HCT116 (cell line): ENCODE measurements around the gene SH3PXD2A. TPM values are rescaled to one million over a fixed set of nuclear protein-coding genes. Genes with fewer than 3 reads are reported as not detected.

Experiments
- ATAC-seq: fragments of 200-7000 bp; cut with Tn5 transposase; 2 replicates; pipeline ENCODE4 v1.9.1; 2020; ENCODE audit warnings: mild to moderate bottlenecking, moderate library complexity
- BruUV-seq: library from RNA; stranded (reverse); fragments of 400-500 nt; replicated peaks from 2 replicates; lab custom pipeline; 2021; lab: Mats Ljungman, UMichigan
- CTCF ChIA-PET: fragments of 300-600 bp; sonication (Branson Sonifier 250); formaldehyde crosslinking; loops from one replicate; lab custom pipeline; 2021; ENCODE audit warnings: antibody characterized with exemption; lab: Charles Lee
- POLR2A ChIA-PET: fragments of 300-600, 350-600 bp; sonication (Branson Sonifier 250); formaldehyde crosslinking; loops from one replicate; lab custom pipeline; 2021; ENCODE audit warnings: antibody characterized with exemption; lab: Charles Lee
- RAD21 ChIA-PET, 2 experiments: fragments of 300-600 bp; sonication (Branson Sonifier 250); formaldehyde crosslinking; loops; one replicate each; lab custom pipeline; 2023; ENCODE audit warnings: low total read pairs in 2 of 2; ENCODE audit not compliant: uncharacterized antibody in 2 of 2, unreplicated experiment in 2 of 2, low non-redundant PET in 1 of 2; lab: Charles Lee
- DNase-seq: peaks from one replicate; pipeline ENCODE4 v3.0.0-alpha.2; 2010; ENCODE audit warnings: low read depth, low spot score
- H2AFZ ChIP-seq: fragments of 200-600 bp; shearing (Covaris generic), sonication (generic); 2 replicates; pipeline ENCODE4 v1.6.1; 2017; ENCODE audit warnings: low read depth, mixed run types, mixed read lengths, antibody characterized with exemption, low read length; ENCODE audit not compliant: poor library complexity, severe bottlenecking
- H3K27ac ChIP-seq: 2 replicates; pipeline ENCODE4 v1.5.1; 2012; ENCODE audit warnings: low read depth, low read length
- H3K27me3 ChIP-seq: fragments of 200-600 bp; sonication (generic); 2 replicates; pipeline ENCODE4 v1.6.1; 2016; ENCODE audit warnings: mixed run types, low read length, mixed read lengths; ENCODE audit not compliant: insufficient read depth
- H3K36me3 ChIP-seq, 2 experiments: fragments of 200-500 bp in 1 of 2; fragments of 200-600 bp in 1 of 2; sonication (Bioruptor generic) in 1 of 2; sonication (generic) in 1 of 2; 2 replicates each; pipeline versions ENCODE4 v1.5.1 to v1.6.1; 2014 to 2016; ENCODE audit warnings: low read length in 2 of 2, inconsistent platforms in 1 of 2, mixed read lengths in 1 of 2, mixed run types in 1 of 2; ENCODE audit not compliant: insufficient read depth in 2 of 2, control insufficient read depth in 1 of 2
- H3K4me1 ChIP-seq, 2 experiments: fragments of 200-600 bp in 1 of 2; sonication (generic) in 1 of 2; 2 replicates each; pipeline versions ENCODE4 v1.5.1 to v1.6.1; 2012 to 2017; ENCODE audit warnings: low read length in 2 of 2, inconsistent platforms in 1 of 2, mild to moderate bottlenecking in 1 of 2, mixed read lengths in 1 of 2, mixed run types in 1 of 2, moderate library complexity in 1 of 2; ENCODE audit not compliant: insufficient read depth in 2 of 2, control insufficient read depth in 1 of 2
- H3K4me2 ChIP-seq: fragments of 200-600 bp; sonication (generic); 2 replicates; pipeline ENCODE4 v1.6.1; 2017; ENCODE audit warnings: mixed run types, low read length, mixed read lengths
- H3K4me3 ChIP-seq, 2 experiments: fragments of 200-600 bp in 1 of 2; sonication (generic) in 1 of 2; replicated peaks in 1 of 2; 2 replicates each; pipeline ENCODE4 v1.5.1; 2011 to 2016; ENCODE audit warnings: low read length in 2 of 2, control low read depth in 1 of 2, low read depth in 1 of 2, mild to moderate bottlenecking in 1 of 2, mixed read lengths in 1 of 2, mixed run types in 1 of 2
- H3K79me2 ChIP-seq: fragments of 200-600 bp; sonication (generic); 2 replicates; pipeline ENCODE4 v1.6.1; 2017; ENCODE audit warnings: mild to moderate bottlenecking, mixed run types, low read length, moderate library complexity, mixed read lengths; ENCODE audit not compliant: insufficient read depth
- H3K9ac ChIP-seq: fragments of 200-600 bp; sonication (generic); 2 replicates; pipeline ENCODE4 v1.6.1; 2016; ENCODE audit warnings: low read length, mixed read lengths
- H3K9me2 ChIP-seq: fragments of 200-600 bp; sonication (generic), shearing (Covaris generic); 2 replicates; pipeline ENCODE4 v1.6.1; 2017; ENCODE audit warnings: mixed run types, mild to moderate bottlenecking, moderate library complexity; ENCODE audit not compliant: insufficient read depth
- H3K9me3 ChIP-seq, 2 experiments: fragments of 200-500 bp in 1 of 2; fragments of 200-600 bp in 1 of 2; sonication (Bioruptor generic) in 1 of 2; sonication (generic) in 1 of 2; 2 replicates each; pipeline ENCODE4 v1.6.1; 2014 to 2017; ENCODE audit warnings: low read length in 2 of 2, mixed read lengths in 2 of 2, inconsistent platforms in 1 of 2, low read depth in 1 of 2, mild to moderate bottlenecking in 1 of 2, mixed run types in 1 of 2, moderate library complexity in 1 of 2; ENCODE audit not compliant: control insufficient read depth in 1 of 2, insufficient read depth in 1 of 2
- H4K20me1 ChIP-seq: fragments of 200-600 bp; sonication (generic), shearing (Covaris generic); 2 replicates; pipeline ENCODE4 v1.6.1; 2017; ENCODE audit warnings: mixed run types, mild to moderate bottlenecking, moderate library complexity; ENCODE audit not compliant: insufficient read depth
- ATF3 ChIP-seq: IDR thresholded peaks from 2 replicates; pipeline ENCODE4 v1.6.1; 2012
- CTCF ChIP-seq, 3 experiments: fragments of 200-600 bp in 1 of 3; sonication (generic) in 1 of 3; IDR thresholded peaks in 2 of 3; conservative IDR thresholded peaks in 1 of 3; 2 replicates each; pipeline ENCODE4 v1.5.1; 2012 to 2017; ENCODE audit warnings: low read depth in 2 of 3, low read length in 2 of 3, antibody characterized with exemption in 1 of 3, borderline replicate concordance in 1 of 3, control low read depth in 1 of 3, mild to moderate bottlenecking in 1 of 3, mixed read lengths in 1 of 3, mixed run types in 1 of 3, moderate library complexity in 1 of 3; ENCODE audit not compliant: insufficient read depth in 1 of 3
- EGR1 ChIP-seq: IDR thresholded peaks from 2 replicates; pipeline ENCODE4 v1.6.1; 2012; ENCODE audit warnings: low read depth
- ELF1 ChIP-seq: IDR thresholded peaks from 2 replicates; pipeline ENCODE4 v1.6.1; 2012; ENCODE audit warnings: low read depth, borderline replicate concordance
- EZH2 ChIP-seq: fragments of 200-600 bp; sonication (generic); IDR thresholded peaks from 2 replicates; pipeline ENCODE4 v1.6.1; 2017; ENCODE audit warnings: antibody characterized with exemption, mixed run types
- EZH2phosphoT487 ChIP-seq: fragments of 200-600 bp; IDR thresholded peaks from 2 replicates; pipeline ENCODE4 v1.6.1; 2018; ENCODE audit warnings: antibody characterized with exemption, borderline replicate concordance
- FOSL1 ChIP-seq: IDR thresholded peaks from 2 replicates; pipeline ENCODE4 v1.6.1; 2012; ENCODE audit warnings: low read depth
- JUND ChIP-seq: IDR thresholded peaks from 2 replicates; pipeline ENCODE4 v1.6.1; 2012
- POLR2A ChIP-seq: IDR thresholded peaks from 2 replicates; pipeline ENCODE4 v1.7.0; 2011; ENCODE audit warnings: borderline replicate concordance; ENCODE audit not compliant: insufficient read depth, insufficient read length; ENCODE audit errors: extremely low read depth
- POLR2AphosphoS5 ChIP-seq: IDR thresholded peaks from 2 replicates; pipeline ENCODE4 v1.6.1; 2011; ENCODE audit warnings: mild to moderate bottlenecking, low read depth, low read length, moderate library complexity
- RAD21 ChIP-seq: IDR thresholded peaks from 2 replicates; pipeline ENCODE4 v1.6.1; 2012; ENCODE audit warnings: low read depth, mild to moderate bottlenecking
- SRF ChIP-seq: IDR thresholded peaks from 2 replicates; pipeline ENCODE4 v1.6.1; 2012; ENCODE audit warnings: low read depth
- YY1 ChIP-seq: IDR thresholded peaks from 2 replicates; pipeline ENCODE4 v1.6.1; 2011; ENCODE audit warnings: low read length, low read depth, moderate library complexity, mild to moderate bottlenecking; ENCODE audit not compliant: insufficient replicate concordance; ENCODE audit errors: extremely low read depth
- intact Hi-C: fragments of 100-400 bp; cut with micrococcal nuclease; formaldehyde crosslinking; loops from 2 replicates; pipeline ENCODE4 v1.10.0; 2022
- total RNA-seq: library from RNA; stranded (reverse); gene quantifications from one replicate; pipeline ENCODE4 v1.2.1, GENCODE V29; 2021; ENCODE audit not compliant: unreplicated experiment
- TF ChIP-seq, protein P1 (sequence below): IDR thresholded peaks from 2 replicates; pipeline ENCODE4 v1.6.1; 2011; ENCODE audit warnings: mild to moderate bottlenecking, low read length, moderate library complexity; ENCODE audit not compliant: insufficient replicate concordance; ENCODE audit errors: extremely low read depth
- TF ChIP-seq, protein P2 (sequence below): IDR thresholded peaks from 2 replicates; pipeline ENCODE4 v1.6.1; 2012

Gene SH3PXD2A
- total RNA-seq, 1 experiment from 2014 or later, result 8.7 TPM

- TF ChIP-seq RAD21, result no peak
- TF ChIP-seq ELF1, result no peak
- no peak for TF ChIP-seq CTCF (IDR thresholded peaks at IDR 0.05 in 2 of 3, conservative IDR thresholded peaks at IDR 0.05 in 1 of 3; ENCODE audit: borderline replicate concordance in 1 of 3, insufficient read depth in 1 of 3, low read depth in 2 of 3, low read length in 2 of 3)
- no peak for TF ChIP-seq SRF
- TF ChIP-seq, protein P1, sequence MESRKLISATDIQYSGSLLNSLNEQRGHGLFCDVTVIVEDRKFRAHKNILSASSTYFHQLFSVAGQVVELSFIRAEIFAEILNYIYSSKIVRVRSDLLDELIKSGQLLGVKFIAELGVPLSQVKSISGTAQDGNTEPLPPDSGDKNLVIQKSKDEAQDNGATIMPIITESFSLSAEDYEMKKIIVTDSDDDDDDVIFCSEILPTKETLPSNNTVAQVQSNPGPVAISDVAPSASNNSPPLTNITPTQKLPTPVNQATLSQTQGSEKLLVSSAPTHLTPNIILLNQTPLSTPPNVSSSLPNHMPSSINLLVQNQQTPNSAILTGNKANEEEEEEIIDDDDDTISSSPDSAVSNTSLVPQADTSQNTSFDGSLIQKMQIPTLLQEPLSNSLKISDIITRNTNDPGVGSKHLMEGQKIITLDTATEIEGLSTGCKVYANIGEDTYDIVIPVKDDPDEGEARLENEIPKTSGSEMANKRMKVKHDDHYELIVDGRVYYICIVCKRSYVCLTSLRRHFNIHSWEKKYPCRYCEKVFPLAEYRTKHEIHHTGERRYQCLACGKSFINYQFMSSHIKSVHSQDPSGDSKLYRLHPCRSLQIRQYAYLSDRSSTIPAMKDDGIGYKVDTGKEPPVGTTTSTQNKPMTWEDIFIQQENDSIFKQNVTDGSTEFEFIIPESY, result no peak
- TF ChIP-seq FOSL1, result no peak
- TF ChIP-seq POLR2AphosphoS5, result no peak
- TF ChIP-seq EZH2phosphoT487, result no peak
- TF ChIP-seq, protein P2, sequence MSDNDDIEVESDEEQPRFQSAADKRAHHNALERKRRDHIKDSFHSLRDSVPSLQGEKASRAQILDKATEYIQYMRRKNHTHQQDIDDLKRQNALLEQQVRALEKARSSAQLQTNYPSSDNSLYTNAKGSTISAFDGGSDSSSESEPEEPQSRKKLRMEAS, result no peak
- TF ChIP-seq JUND, result no peak
- TF ChIP-seq EGR1, result no peak
- TF ChIP-seq POLR2A, result no peak
- no peak for TF ChIP-seq ATF3
- no peak for TF ChIP-seq EZH2
- TF ChIP-seq YY1, result no peak
- no peak overlapping the region for H3K27ac ChIP-seq
- BruUV-seq, result no TSS peak
- H3K4me1 ChIP-seq, result no peaks in the 10 kb centered on the region
- H3K4me2 ChIP-seq, result no peak overlapping the region
- ChIA-PET CTCF (no interaction called here), POLR2A (no interaction called here), RAD21 (no interaction called here)
- no peak for ATAC-seq
- no peak overlapping the region for H2AFZ ChIP-seq
- intact Hi-C loops, result no loop called here
- H3K9ac ChIP-seq, result no peak overlapping the region
- DNase-seq, result no peak
- no peaks in the 10 kb centered on the region for H3K9me2 ChIP-seq
- H4K20me1 ChIP-seq, result no peaks in the 10 kb centered on the region
- no peaks in the 10 kb centered on the region for H3K79me2 ChIP-seq
- H3K9me3 ChIP-seq, result no peaks in the 10 kb centered on the region
- no peak overlapping the region for H3K4me3 ChIP-seq
- H3K27me3 ChIP-seq, result 0 out of 2 replicates have a peak, but pooled peaks cover 4% of the 10 kb centered on the region
- H3K36me3 ChIP-seq, result no peaks in the 10 kb centered on the region
Measured at GRCh38 chr10:103854686-103855391, 537 bp downstream of the SH3PXD2A start.
